IMR-90 (cell line): Measurements from ENCODE around the gene PPP2R2D. TPM values are rescaled to one million over a fixed set of nuclear protein-coding genes. Genes with fewer than 3 reads are reported as not detected.
A peak's percentile ranks its signal among the peaks of the same experiment; 100 is the strongest.

Source experiments
- ATAC-seq: fragments of 200-7000 bp; cut with Tn5 transposase; 2 replicates; pipeline ENCODE4 v1.9.1; 2020; ENCODE audit warnings: low read depth, mild to moderate bottlenecking, moderate library complexity
- BruUV-seq: library from RNA; stranded (reverse); fragments of 400-500 nt; replicated peaks from 2 replicates; lab custom pipeline; 2021; lab: Mats Ljungman, UMichigan
- CTCF ChIA-PET: fragments of 300-600 bp; formaldehyde crosslinking; extraction: SDS; loops from one replicate; lab custom pipeline; 2021; ENCODE audit warnings: antibody characterized with exemption; lab: Yijun Ruan, JAX
- POLR2A ChIA-PET: fragments of 300-600 bp; sonication (Branson Sonifier 250); formaldehyde crosslinking; loops from one replicate; lab custom pipeline; 2022; ENCODE audit warnings: antibody characterized with exemption; ENCODE audit not compliant: unreplicated experiment; lab: Charles Lee
- DNase-seq: peaks from one replicate; pipeline ENCODE4 v3.0.0; 2013
- H2AFZ ChIP-seq: replicated peaks from 2 replicates; pipeline ENCODE3; 2013; ENCODE audit warnings: low read length, mild to moderate bottlenecking; ENCODE audit not compliant: poor library complexity
- H2AK5ac ChIP-seq: 2 replicates; pipeline ENCODE4 v1.6.1; 2013; ENCODE audit warnings: low read depth, low read length, inconsistent platforms
- H2AK9ac ChIP-seq: replicated peaks from 2 replicates; pipeline ENCODE3; 2013; ENCODE audit warnings: mild to moderate bottlenecking, low read depth, low read length, moderate library complexity; ENCODE audit not compliant: poor library complexity
- H2BK120ac ChIP-seq: 2 replicates; pipeline ENCODE4 v1.6.1; 2013; ENCODE audit warnings: low read depth, low read length, inconsistent platforms
- H2BK15ac ChIP-seq: 3 replicates; pipeline ENCODE4 v1.6.1; 2013; ENCODE audit warnings: low read depth, low read length, inconsistent platforms
- H2BK20ac ChIP-seq: 2 replicates; pipeline ENCODE4 v1.6.1; 2013; ENCODE audit warnings: low read depth, mild to moderate bottlenecking, inconsistent platforms, low read length, moderate library complexity
- H2BK5ac ChIP-seq: 2 replicates; pipeline ENCODE4 v1.6.1; 2013; ENCODE audit warnings: mild to moderate bottlenecking, low read depth, low read length, inconsistent platforms; ENCODE audit not compliant: poor library complexity, severe bottlenecking
- H3K14ac ChIP-seq: replicated peaks from 2 replicates; pipeline ENCODE4 v1.6.1; 2013; ENCODE audit warnings: low read depth, low read length, inconsistent platforms
- H3K18ac ChIP-seq: 2 replicates; pipeline ENCODE4 v1.6.1; 2013; ENCODE audit warnings: low read depth, low read length, control low read depth
- H3K23ac ChIP-seq: 2 replicates; pipeline ENCODE4 v1.6.1; 2013; ENCODE audit warnings: low read depth, low read length, inconsistent platforms
- H3K27ac ChIP-seq: 2 replicates; pipeline ENCODE4 v1.5.1; 2013; ENCODE audit warnings: mild to moderate bottlenecking, control low read depth, low read length; ENCODE audit not compliant: insufficient read depth
- H3K27me3 ChIP-seq: 2 replicates; pipeline ENCODE4 v1.6.1; 2013; ENCODE audit warnings: low read length; ENCODE audit not compliant: control insufficient read depth, insufficient read depth
- H3K36me3 ChIP-seq: 2 replicates; pipeline ENCODE4 v1.6.1; 2013; ENCODE audit warnings: low read length, mixed read lengths; ENCODE audit not compliant: control insufficient read depth, insufficient read depth
- H3K4ac ChIP-seq: 2 replicates; pipeline ENCODE4 v1.6.1; 2013; ENCODE audit warnings: low read depth, low read length, inconsistent platforms
- H3K4me1 ChIP-seq: 2 replicates; pipeline ENCODE4 v1.6.1; 2013; ENCODE audit warnings: low read length, mixed read lengths; ENCODE audit not compliant: control insufficient read depth, insufficient read depth
- H3K4me2 ChIP-seq: 2 replicates; pipeline ENCODE4 v1.6.1; 2013; ENCODE audit warnings: low read depth, mild to moderate bottlenecking, control low read depth, low read length, moderate library complexity
- H3K4me3 ChIP-seq: 2 replicates; pipeline ENCODE4 v1.5.1; 2013; ENCODE audit warnings: low read depth, mild to moderate bottlenecking, control low read depth, low read length, moderate library complexity; ENCODE audit not compliant: insufficient read depth
- H3K56ac ChIP-seq: 2 replicates; pipeline ENCODE4 v1.6.1; 2013; ENCODE audit warnings: low read length, inconsistent platforms; ENCODE audit not compliant: insufficient read depth; ENCODE audit errors: extremely low read depth
- H3K79me1 ChIP-seq, 2 experiments: 2 replicates each; pipeline ENCODE4 v1.6.1; 2013; ENCODE audit warnings: low read length in 2 of 2, inconsistent platforms in 1 of 2, low read depth in 1 of 2
- H3K9ac ChIP-seq: 2 replicates; pipeline ENCODE4 v1.6.1; 2013; ENCODE audit warnings: low read depth, low read length, control low read depth
- H3K9me1 ChIP-seq: 2 replicates; pipeline ENCODE4 v1.6.1; 2013; ENCODE audit warnings: low read length, inconsistent platforms; ENCODE audit not compliant: insufficient read depth
- H3K9me3 ChIP-seq: 2 replicates; pipeline ENCODE4 v1.6.1; 2013; ENCODE audit warnings: low read length; ENCODE audit not compliant: control insufficient read depth, insufficient read depth
- H4K20me1 ChIP-seq: 2 replicates; pipeline ENCODE4 v1.6.1; 2013; ENCODE audit warnings: low read length, inconsistent platforms; ENCODE audit not compliant: insufficient read depth
- H4K5ac ChIP-seq: 2 replicates; pipeline ENCODE4 v1.6.1; 2013; ENCODE audit warnings: mild to moderate bottlenecking, low read depth, low read length, control low read depth
- H4K8ac ChIP-seq, 2 experiments: 2 replicates each; pipeline ENCODE4 v1.6.1; 2013; ENCODE audit warnings: low read depth in 2 of 2, low read length in 2 of 2, control low read depth in 1 of 2, inconsistent platforms in 1 of 2
- H4K91ac ChIP-seq: 2 replicates; pipeline ENCODE4 v1.6.1; 2013; ENCODE audit warnings: low read depth, low read length, inconsistent platforms; ENCODE audit not compliant: insufficient read depth
- CHD1 ChIP-seq: IDR thresholded peaks from 2 replicates; pipeline ENCODE4 v1.6.1; 2012; ENCODE audit warnings: low read depth, low read length, improper control_type of control experiment
- MAZ ChIP-seq: IDR thresholded peaks from 2 replicates; pipeline ENCODE4 v1.6.1; 2012; ENCODE audit warnings: low read depth, mild to moderate bottlenecking, low read length, improper control_type of control experiment, moderate library complexity, borderline replicate concordance
- MXI1 ChIP-seq: IDR thresholded peaks from 2 replicates; pipeline ENCODE4 v1.6.1; 2012; ENCODE audit warnings: low read depth, mild to moderate bottlenecking, low read length, moderate library complexity, borderline replicate concordance
- RCOR1 ChIP-seq: IDR thresholded peaks from 2 replicates; pipeline ENCODE4 v1.6.1; 2012; ENCODE audit warnings: mild to moderate bottlenecking, low read length, improper control_type of control experiment; ENCODE audit not compliant: insufficient replicate concordance
- SMC3 ChIP-seq: fragments of 150-350 bp; IDR thresholded peaks from 2 replicates; pipeline ENCODE4 v1.6.1; 2016; ENCODE audit warnings: low read depth, mild to moderate bottlenecking, antibody characterized with exemption, low read length, moderate library complexity
- WGBS, 2 experiments: methylation state at CpG; one replicate each; pipeline versions ENCODE4 v1.1.5 to v1.1.7; 2013; ENCODE audit warnings: missing lambda C conversion rate in 2 of 2; ENCODE audit not compliant: insufficient read length in 1 of 2; ENCODE audit errors: extremely low coverage in 2 of 2; 5-methylcytosine and 5-hydroxymethylcytosine counted together
- dilution Hi-C: fragments of 300-500 bp; cut with HindIII; formaldehyde crosslinking; loops from one replicate; pipeline ENCODE4 v1.14.3; 2018; ENCODE audit warnings: low sequenced_read_pairs; ENCODE audit not compliant: unreplicated experiment
- in situ Hi-C: fragments of 300-500 bp; cut with MboI; formaldehyde crosslinking; loops from 3 replicates; pipeline ENCODE4 v1.14.3; 2019; ENCODE audit warnings: low sequenced_read_pairs, inconsistent platforms, mixed read lengths
- intact Hi-C: fragments of 100-400 bp; cut with micrococcal nuclease; formaldehyde crosslinking; loops from 2 replicates; pipeline ENCODE4 v1.10.0; 2022
- polyA plus RNA-seq, 3 experiments: library from polyadenylated mRNA; depleted of rRNA; stranded (reverse); fragments of >200 nt; gene quantifications; 2 replicates each; pipeline ENCODE4 v1.2.3, GENCODE V29; 2012; ENCODE audit warnings: low replicate concordance in 1 of 3
- total RNA-seq: library from RNA; depleted of rRNA; stranded (reverse); fragments of >200 nt; gene quantifications from 2 replicates; pipeline ENCODE4 v1.2.3, GENCODE V29; 2012
- TF ChIP-seq, protein P1 (sequence below): fragments of 150-350 bp; IDR thresholded peaks from 2 replicates; pipeline ENCODE4 v1.6.1; 2016; ENCODE audit warnings: low read depth, mild to moderate bottlenecking, low read length, moderate library complexity, borderline replicate concordance

Gene PPP2R2D
- total and polyA plus RNA-seq, 2 of the 4 experiments (the other 2 are of a cell fraction), result 22.8 to 23.8 TPM

- Histone ChIP-seq H4K5ac (no peak overlapping the region), H4K91ac (no peak overlapping the region), H3K4me2 (no peak overlapping the region), H3K27me3 (no peaks in the 10 kb centered on the region), H3K23ac (0 out of 2 replicates have a peak overlapping the region, but pooled peaks have one; percentile 14), H3K9me1 (peaks cover 32% of the 10 kb centered on the region), H3K14ac (peak overlapping the region; percentile 76), H3K4me1 (peaks cover 21% of the 10 kb centered on the region), H2BK15ac (no peak overlapping the region; the same call in 2 of the 3 replicates), H2AFZ (no peak overlapping the region), H3K27ac (0 out of 2 replicates have a peak overlapping the region, but pooled peaks have one; percentile 13), H3K56ac (no peak overlapping the region), H2AK9ac (peak overlapping the region; percentile 15), H3K9me3 (no peaks in the 10 kb centered on the region), H2BK20ac (peak overlapping the region; percentile 40), H3K79me1 (peaks cover 41 to 68% of the 10 kb centered on the region in 2 experiments), H2BK5ac (peak overlapping the region; percentile 62), H3K4ac (peak overlapping the region; percentile 81), H3K36me3 (peaks cover 44% of the 10 kb centered on the region), H3K18ac (no peak overlapping the region), H4K20me1 (peaks cover 16% of the 10 kb centered on the region), H2BK120ac (peak overlapping the region; percentile 38), H3K4me3 (no peak overlapping the region), H2AK5ac (peak overlapping the region; percentile 85), H3K9ac (no peak overlapping the region), H4K8ac (peak overlapping the region in 1 of 2 experiments; percentile 75; a peak in 3 of 4 replicates)
- no TSS peak for BruUV-seq
- intact Hi-C loops (loop anchor here (5.0 kb wide), 1 partner anchor 43 kb away; the partner anchor contains the start of gene PPP2R2D), in situ Hi-C loops (no loop called here), dilution Hi-C loops (no loop called here)
- TF ChIP-seq MXI1 (no peak), MAZ (no peak), SMC3 (no peak), CHD1 (no peak), RCOR1 (no peak)
- TF ChIP-seq, protein P1, sequence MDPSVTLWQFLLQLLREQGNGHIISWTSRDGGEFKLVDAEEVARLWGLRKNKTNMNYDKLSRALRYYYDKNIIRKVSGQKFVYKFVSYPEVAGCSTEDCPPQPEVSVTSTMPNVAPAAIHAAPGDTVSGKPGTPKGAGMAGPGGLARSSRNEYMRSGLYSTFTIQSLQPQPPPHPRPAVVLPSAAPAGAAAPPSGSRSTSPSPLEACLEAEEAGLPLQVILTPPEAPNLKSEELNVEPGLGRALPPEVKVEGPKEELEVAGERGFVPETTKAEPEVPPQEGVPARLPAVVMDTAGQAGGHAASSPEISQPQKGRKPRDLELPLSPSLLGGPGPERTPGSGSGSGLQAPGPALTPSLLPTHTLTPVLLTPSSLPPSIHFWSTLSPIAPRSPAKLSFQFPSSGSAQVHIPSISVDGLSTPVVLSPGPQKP, result no peak
- ATAC-seq (no peak), DNase-seq (no peak)
- ChIA-PET POLR2A (no interaction called here), CTCF (interaction anchor here (1.1 to 1.5 kb wide), 2 partner anchors 21 to 59 kb away, joined by 3 to 4 read pairs; no protein-coding TSS in a partner anchor)
- 91% methylated on average over 10 of the region's 28 CpGs; no CpG with 5 or more reads in 1 of the 2 experiments for WGBS, 2 experiments
Observed at GRCh38 chr10:131944976-131945695, 44.3 kb downstream of the PPP2R2D start.
